A204.1 (cell line): ENCODE data around the gene ARHGAP27.

ENCODE experiments used
- FAIRE-seq: peaks from 2 replicates; lab custom pipeline; 2012; peaks lifted over from hg19 to GRCh38; lab: Jason Lieb, UNC

Gene ARHGAP27

DNA sequence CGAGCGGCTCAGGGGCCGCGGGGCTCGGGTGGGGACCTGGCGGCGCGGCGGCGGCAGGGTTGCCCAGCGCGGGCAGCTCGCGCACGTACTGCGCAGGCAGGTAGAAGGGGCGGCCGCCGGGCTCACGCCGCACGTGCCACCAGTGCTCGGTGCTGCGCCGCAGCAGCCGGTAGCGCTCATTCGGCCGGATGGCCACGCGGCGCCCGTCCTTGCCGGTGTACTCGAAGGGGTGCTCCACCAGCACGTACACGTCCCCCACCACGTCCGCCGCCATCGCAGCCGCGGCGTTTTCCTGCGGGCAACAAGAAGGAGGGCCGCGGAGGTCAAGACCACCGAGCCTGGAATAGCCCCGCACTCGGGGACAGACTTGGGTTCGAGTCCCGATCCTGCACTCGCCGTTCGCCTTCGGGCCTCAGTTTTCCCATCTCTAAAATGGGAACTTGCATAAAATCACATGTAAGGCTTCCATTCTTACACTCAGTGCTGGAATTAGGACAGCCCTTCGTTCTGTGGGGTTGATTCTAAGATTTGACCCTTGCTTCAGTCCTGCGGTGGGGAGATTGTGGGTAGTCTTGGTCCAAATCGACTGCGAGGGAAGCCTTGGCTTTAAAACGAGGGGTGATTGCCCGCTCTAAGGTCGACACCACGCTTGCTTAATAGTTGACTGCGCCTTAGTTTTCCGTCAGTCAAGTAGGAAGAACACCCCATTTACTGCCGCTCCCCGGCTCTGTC is 2.5 kb downstream of the ARHGAP27 start:
- FAIRE-seq = no peak

DNA sequence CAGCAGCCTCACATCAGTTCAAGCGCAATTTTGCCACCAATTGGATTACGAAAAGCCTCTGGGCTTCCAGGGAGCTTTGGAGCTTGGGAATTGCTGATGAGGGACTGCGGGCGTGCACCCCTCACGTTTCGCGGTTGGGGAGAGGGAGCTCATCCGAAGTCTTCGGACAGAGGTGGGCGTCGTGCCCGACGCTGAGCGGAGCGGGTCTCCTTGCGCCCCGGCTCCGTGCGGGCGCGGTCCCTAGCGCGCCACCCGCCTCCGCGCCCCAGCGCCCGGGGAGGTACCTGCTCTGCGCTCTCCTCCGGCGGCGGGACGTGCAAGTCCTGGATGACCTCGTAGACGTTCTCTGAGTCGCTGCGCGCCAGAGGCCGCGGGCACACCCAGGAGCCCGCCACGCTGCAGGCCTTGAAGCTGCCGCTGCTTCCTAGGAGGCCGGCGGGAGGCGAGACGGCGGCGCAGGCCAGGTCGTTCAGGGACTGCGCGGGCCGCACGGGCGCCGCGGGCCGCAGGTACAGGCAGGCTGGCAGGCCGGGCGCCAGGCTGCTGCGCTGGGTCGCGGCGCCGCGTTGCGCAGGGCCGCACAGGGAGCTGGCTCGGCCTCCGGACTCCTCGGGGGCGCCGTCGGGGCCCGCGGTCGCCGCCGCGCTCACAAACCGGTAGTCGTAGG is 3.2 kb downstream of the ARHGAP27 start:
- FAIRE-seq = no peak

DNA sequence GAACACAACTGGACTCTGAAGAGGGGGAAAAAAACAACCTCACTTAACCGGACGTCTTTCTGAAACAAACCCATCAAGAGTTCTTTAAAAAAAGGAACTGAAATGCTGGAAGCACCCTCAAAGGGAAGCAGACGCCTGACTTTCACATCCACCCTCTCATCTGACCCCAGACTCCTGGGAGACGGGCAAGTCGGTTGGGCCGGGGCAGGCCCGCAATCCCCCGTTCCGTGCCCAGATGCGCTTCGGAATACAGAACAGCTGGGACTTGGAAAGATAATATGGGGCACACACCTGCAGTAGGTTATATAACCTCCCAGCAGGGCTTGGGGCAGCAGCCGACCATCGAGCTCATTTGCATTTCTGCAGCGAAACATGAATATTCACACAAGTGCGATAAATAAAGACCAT is 3.7 kb downstream of the ARHGAP27 start:
- no peak for FAIRE-seq

DNA sequence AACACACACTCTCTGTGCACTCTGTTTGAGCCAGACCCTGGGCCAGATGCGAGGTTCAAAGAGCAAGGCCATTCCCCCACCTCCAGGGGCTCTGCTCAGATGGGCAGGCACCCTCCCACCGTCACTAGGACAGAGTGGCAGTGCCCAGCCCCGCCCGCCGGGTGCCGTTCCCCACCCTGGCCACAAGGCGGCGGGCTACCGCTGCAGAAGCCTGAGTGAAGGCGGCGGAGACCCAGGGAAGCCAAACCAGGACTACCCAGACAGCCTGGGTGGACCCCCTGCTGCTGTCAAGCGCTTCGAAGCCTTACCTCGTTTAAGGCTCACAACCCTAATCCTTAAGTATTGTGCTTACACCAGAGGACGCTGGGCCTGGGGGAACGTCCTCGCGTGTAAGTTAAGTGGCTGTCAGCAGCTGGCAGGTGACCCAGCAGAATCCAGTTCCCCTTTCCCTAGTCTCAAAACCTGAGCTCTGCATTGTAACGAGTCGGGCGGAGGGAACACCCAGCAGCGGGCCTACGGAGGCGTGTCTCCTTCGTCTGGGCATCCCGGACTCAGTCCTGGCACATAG is 4.5 kb downstream of the ARHGAP27 start:
- no peak for FAIRE-seq

DNA sequence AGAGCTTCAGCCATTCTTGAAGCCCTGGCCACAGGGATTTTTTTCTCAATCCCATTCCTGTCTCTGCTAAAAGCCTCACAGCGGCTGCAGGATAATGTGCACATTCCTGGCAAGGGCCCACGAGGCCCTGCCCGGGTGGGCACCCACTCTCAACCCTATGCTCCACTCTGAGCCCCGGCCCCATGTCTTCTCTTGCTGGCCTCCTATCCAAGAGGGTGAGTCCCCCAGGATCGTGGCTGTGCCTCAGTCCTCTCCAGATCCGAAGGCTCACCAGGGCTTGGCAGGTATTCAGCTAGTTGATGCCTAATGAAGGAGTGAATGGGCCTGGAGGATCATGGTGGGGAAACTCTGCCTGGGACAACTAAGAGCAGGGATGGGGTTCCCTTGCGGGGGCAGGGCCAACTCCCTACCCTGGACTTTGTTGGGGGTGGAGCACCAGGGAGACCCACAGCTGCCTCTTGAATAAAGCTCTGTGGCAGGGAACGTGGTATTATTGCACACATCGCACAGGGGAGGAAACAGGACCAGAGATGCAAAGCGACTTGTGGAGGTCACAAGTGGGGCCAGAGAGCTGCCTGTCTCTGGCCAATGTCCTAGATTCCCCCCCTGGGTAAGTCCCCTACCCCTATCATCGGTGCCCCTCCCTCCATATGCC is 5.4 kb downstream of the ARHGAP27 start:
- no peak for FAIRE-seq

DNA sequence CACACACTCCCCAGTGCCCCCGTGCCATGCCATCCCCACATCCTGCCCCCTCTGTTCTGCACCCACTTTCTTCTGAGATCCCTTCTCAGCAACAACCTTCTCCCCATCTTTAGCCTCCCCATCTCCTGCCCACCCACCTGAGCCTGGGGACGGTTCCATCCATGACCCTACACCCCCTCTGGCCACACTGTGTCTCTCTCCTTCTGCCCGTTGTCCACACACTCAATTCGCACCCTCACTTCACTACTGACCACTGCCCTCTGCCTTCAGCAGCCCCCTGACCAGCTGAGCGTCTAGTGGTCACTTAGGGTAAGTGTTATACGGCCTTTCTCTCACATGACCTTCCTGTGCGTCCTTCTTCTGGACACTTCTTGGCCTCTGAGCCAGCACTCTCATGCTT is 6.1 kb downstream of the ARHGAP27 start:
- no peak for FAIRE-seq

DNA sequence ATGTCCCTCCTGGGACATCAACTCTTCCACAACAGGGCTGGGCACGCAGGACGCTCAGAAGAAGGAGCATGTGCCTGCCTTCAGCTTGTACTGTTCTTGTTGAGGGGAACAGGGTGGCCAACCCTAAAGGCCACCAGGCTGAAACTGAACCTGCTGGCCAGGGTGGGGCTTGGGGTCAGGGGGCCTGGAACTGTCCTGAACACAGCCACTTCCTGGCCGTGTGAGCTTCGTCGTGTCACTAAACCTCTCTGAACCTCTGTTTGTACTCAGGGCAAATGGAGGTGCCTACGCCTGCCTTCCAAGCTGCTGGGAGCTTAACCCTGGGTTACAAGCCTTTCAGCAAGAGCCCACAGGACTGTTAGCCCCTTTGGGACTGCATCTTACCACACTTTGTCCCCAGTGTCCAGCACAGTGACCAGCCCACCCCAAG is 6.7 kb downstream of the ARHGAP27 start:
- FAIRE-seq = no peak

DNA sequence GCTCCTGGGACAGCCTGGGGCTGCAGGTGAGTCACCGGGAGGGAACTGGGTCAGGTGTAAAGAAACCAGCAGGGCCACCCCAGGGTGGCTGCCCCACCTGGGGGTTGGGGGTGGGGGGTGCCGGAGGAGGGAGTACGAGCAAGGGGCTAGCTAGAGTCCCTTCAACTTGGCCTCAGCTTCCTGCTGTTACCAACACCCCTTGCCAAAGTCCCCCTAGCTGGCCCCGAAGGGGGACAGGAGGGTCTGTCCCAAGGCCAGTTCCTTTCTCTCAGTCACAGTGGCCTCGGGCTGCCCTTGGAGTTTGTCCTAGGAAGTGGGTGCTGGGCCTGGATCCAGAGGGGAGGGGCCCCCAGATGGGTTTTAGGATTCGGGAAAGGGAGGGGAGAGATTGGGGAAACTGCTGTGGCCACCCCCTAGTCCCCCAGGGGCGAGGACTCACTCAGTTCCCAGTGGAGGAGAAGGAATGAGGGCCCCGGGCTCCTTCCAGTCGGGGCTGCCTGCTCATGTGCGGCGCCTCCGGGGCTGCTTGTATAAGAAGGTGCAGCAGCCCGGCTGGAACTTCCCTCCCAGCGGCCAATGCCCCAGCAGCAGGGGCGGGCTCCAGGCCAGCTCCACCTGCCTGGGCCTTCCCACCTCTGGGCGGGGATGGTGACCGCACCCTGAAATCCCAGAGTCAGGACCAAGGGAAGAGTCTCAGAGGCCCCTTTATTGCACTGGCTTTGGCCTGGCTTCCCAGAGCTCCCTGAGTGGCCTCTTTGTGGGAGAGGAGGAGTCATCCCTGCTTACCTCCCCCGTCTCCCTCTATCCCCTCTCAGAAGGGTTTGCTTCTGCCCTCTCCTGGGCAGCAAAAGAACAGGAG is 7.3 kb downstream of the ARHGAP27 start:
- FAIRE-seq = peak; percentile 72

DNA sequence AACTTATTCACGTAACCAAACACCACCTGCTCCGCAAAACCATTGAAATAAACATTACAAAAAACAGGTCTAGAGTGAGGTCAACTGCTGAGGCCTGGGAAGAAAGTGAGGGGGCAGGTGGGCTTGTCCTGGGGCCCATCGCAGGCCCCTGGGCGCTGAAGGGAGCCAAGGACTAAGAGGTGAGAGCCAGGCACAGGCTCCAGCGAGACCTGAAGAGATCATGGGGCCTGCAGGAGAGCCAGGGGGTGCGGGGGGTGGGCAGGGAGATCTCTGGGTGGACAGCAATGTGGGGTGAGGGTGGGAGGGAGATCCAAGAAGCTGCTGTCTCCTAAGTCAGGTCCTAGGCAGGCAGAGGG is 7.9 kb downstream of the ARHGAP27 start:
- FAIRE-seq = no peak

DNA sequence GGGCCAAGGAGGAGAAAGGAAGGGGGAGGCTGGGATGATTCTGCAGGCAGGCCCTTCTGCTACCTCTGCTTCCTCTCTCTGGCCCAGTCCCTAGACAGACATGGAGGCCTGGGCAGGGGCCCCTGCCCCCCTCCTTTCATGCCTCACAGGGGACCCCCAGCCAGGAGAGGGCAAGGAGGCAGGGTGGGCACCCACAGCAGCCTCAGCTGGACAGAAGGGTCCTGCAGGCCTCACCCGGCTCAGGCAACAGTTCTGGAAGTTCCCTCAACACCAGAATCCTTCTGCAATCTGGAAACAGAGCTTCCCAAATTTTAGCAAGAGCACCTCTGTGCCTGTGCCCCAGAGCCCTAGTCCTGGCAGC is 8.7 kb downstream of the ARHGAP27 start:
- no peak for FAIRE-seq

DNA sequence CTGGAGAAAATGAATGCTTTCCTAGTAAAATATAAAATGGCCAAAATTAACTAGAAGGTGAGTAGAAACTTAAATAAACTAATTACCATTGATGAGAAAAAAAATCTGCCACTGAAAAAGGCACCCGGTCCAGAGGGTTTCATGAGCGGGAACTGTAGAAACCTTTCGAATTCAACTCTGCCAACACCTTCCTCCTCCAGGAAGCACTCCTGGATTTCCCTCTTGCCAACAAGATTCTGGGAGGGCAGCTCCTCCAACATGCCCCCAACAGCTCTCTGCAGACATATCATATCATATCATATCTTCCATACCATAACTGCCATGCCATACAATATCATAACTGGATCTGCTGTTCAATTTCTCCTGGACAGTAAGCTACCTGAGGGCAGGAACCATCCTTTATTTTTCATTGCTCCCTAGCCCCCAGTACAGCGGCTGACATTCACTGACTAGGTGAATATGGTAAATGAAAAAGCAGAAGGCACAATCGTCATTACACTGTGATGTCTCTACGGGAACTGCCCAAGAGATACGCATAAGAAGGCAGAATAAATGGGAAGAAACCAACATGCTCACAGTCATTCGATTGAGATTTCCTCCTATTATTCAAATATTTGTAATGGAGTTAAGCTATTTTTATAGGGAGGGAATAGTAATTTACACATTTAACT is 9.2 kb downstream of the ARHGAP27 start:
- FAIRE-seq = no peak

DNA sequence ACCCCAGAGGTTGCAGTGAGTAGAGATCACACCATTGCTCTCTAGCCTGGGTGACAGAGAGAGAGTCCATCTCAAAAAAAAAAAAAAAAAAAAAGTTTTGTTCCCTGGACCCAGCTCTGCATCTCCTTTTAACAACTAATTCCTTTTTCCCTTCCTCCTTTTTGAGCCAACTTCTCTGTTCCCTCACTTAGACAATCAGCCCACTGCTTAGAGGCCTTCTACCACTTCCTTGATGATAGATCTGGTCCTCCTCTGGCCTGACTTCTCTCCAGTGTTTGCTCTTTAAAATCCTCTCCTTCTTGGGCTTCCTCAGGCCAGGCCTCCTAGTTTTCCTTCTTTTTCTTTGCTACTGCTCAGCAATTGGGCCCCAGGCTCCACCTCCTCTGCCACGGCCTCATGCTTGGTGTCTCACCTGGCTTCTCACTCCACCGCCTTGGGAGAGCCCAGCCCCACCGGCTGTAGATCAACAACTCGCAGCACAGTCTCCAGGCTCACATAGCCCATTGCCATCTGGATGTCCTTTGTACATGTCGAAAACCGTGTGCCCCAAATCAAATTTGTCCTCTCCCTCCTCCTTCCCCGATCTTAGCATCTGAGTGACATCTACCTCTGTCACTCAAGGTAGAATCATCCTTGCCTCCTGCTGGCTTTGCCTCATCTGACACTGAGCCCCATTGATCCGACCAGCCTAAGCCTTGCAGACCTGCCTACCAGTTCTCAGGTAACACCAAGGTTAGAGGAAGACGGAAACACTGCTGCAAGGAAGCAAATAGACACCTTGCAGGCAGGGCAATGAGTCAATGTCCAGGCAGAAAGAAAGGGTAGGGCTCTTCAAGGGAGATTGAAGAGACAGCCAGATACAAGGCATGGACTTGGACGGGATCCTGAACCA is 17.4 kb downstream of the ARHGAP27 start:
- FAIRE-seq = no peak

DNA sequence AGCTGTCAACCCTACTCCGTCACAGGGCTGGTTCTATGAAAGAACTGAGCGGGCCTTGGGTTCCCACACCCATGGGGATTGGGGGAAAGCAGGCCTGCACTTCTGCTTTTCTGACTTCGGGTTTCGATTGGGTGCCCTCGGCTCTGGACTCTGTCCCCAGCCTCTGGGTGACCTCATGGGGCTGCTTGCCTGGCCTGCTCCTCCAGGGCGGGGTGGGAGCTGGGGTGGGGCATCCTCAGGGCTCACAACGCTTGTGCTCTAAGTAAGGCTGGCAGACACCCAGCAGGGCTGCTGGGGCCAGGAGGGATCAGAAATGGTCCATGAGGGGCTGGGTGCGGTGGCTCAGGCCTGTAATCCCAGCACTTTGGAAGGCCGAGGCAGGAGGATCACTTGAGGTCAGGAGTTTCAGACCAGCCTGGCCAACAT is 19.2 kb downstream of the ARHGAP27 start:
- no peak for FAIRE-seq

DNA sequence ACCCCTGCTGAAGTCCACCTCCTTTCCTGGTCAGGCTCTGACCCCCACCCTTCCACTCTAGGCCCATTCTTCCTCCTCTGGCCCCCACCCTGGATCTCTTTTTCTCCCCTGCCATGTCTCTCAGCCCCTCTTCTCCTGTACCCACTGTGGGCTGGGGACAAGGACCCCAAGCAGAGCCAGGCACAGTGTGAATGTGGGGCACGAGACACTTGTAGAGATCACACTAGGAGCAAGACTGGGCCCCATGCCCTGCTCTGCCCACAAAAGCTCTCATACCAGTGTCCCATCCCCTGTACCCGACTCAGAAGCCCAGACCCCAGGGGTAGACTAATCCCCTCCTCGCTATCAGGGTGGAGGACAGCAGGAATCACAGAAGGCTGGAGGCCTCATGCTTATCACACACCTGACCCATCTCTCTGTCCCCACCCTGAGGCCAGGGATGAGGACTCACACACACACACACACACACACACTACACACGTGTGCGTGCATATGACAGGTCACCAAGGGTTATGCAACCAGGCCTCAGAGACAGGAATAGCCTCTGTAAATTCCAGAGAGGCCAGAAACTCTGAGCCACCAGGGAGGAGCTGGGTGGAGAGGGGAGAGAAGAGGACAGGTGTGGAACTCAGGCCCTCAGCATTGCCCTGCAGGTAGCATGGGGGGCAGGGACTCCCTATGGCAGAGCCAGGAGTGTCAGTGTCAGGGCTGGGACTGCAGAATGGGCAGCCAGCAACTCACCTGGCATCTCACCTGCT is 21.1 kb downstream of the ARHGAP27 start:
- no peak for FAIRE-seq

DNA sequence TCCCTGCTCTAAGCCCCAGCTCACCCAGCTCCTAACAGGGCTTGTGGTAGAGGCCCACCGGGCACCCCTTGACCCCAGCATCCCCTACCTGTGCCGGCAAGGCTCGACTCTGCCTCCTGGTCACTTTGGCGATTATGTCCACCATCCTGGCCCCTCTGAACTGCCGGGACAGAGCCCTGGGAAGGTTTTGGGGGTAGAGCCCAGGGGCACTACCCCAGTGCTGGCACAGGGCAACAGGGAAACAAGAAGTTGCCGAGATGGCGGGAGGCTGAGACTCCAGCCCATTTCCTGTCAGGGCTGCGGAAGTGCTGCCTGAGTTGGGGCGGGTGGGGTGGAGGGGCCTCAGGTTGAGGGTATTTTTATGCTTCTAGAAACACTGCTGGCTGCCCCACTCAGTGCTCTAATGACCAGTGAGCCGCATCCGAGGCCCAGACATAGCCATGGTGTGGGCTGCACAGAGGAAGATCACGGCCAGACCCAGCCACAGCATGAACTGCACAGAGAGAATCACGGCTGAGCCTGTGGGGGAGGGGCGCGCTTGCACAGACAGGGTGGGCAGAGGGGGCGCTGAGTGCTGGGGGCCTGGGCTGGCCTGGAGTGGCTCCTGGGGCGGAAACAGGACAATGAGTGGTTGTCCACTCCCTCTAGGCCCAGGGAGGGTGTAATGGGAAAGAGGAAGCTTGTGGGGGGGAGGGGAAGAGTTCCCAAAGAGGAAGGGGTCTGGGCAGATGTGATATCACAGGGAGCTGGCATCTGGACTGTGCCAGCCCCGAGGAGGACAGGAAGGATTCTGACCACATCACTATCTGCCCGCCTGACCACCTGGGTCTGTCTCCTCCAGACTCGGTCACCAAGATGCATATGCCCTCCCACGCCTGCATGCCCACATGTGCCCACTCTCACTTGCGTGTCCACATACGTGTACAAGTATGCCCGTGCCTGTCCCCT is 22.3 kb downstream of the ARHGAP27 start:
- no peak for FAIRE-seq

DNA sequence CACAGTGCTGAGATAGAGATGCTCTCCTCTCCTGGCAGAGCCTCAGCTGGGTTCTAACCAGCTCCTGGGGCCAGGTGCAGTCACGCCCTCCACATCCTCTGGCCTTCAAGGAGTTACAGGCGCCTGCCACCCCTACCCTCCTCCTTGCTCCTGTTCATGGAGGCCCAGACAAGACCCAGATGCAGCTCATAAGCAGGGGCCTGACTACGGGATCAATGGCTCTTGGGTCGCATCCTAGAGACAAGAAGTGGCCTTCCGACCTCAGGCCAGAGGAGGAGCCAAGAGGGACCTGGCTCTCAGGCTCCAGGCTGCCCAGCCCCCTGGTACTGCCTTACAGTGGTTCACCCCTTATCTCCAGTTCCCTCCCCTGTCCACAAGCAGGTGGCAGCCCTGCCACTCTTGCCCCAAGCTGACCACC is 23.0 kb downstream of the ARHGAP27 start:
- no peak for FAIRE-seq

DNA sequence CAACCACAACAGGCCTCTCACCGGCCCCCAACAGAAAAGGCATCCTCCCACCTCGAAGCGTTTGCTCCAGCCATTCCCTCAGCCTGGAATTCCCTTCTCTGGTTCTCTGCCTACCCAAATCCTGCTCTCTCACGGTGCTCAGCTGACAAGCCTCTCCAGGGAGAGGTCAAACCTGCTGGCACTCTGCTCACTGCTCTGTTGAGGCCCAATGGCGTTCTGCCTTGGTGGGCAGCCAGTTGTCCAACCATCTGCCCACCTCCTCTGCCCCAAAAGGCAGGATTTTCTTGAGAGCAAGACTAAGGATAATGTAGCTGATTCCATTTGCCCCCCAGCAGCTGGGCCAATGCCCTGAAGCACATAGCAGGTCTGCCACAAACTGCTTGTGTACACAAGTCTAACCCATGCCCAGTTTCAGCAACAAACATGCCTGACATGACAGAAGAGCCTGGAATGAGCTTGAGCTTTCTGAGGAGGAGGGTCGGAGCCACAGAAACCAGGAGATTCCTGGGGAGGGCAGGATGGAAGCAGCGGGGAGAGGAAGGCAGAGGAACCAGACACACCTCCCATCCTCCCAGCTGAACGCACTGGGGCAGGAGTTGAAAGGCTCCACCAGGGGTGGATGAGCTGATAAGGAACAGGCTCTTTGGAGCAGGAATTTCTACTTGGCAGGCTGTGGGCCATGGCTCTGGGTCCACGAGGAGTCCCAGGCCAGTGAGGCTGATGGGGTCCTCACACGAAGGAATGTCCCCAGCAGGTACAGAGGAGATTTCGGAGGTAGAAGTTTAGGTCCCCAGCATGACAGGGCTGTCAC is 23.9 kb downstream of the ARHGAP27 start:
- FAIRE-seq = no peak

DNA sequence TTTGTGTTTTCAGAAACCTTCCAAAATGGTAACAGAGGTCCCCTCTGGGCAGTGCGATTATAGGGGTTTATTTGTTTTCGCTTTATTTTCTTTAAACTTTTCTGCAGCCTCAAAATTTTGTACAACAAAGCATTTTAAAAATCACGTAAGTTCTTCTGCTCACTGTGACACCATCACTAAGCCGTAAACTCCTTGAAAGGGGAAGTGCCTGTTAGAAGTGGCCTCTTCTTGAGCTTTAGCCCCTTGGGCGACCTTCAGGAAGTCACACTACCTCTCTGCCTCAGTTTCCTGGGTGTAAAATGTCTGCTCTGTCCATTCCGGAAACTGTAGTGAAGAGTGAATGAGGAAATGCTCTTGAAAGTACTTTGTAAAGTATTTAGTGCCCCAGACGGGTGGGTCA is 26.6 kb downstream of the ARHGAP27 start:
- FAIRE-seq = no peak
